ENCODE results near the gene NES. TPM values are rescaled to one million over a fixed set of nuclear protein-coding genes. Genes with fewer than 3 reads are reported as not detected.

The NES gene
- total and polyA plus RNA-seq, 2 of the 8 experiments (the other 6 are each of a cell fraction or from before 2014, with no cell fraction given) = 13.3 to 135 TPM

GRCh38 chr1:156622581-156623297 lies 54.5 kb downstream of the NES start:
- Histone ChIP-seq H2AK5ac (ENCODE audit: low read depth, low read length) (no peak overlapping the region), H4K91ac (replicated peaks; ENCODE audit: insufficient read length, low read length) (peak overlapping the region; percentile 6), H3K4me3 (ENCODE audit: extremely low read depth in 1 of 4, insufficient read depth in 2 of 4, low read depth in 3 of 4, low read length in 4 of 4) (no peak overlapping the region), H3K4me2 (ENCODE audit: insufficient read depth in 1 of 2, low read depth in 2 of 2, low read length in 2 of 2) (no peak overlapping the region; a peak in 1 of 4 replicates), H2BK5ac (ENCODE audit: low read depth, low read length) (no peak overlapping the region), H2BK15ac (ENCODE audit: low read length) (peak overlapping the region; percentile 31; the same call in 1 of the 2 replicates), H3K4me1 (replicated peaks in 1 of 4; ENCODE audit: control insufficient read depth in 3 of 4, insufficient read depth in 4 of 4, low read length in 3 of 4) (peaks cover 0 to 9% (median 2%) of the 10 kb centered on the region in 4 experiments; a peak in 5 of 7 replicates), H2BK20ac (ENCODE audit: low read length) (no peak overlapping the region), H2AFZ (ENCODE audit: low read length) (no peak overlapping the region), H4K20me1 (replicated peaks in 1 of 2; ENCODE audit: control insufficient read depth in 1 of 2, insufficient read depth in 2 of 2, low read length in 2 of 2) (peaks cover 0 to 1% of the 10 kb centered on the region in 2 experiments), H2BK12ac (ENCODE audit: low read depth, low read length) (no peak overlapping the region), H3K36me3 (ENCODE audit: control insufficient read depth in 2 of 4, insufficient read depth in 4 of 4, low read length in 3 of 4) (no peaks in the 10 kb centered on the region; a peak in 1 of 8 replicates), H3K27ac (ENCODE audit: low read depth, low read length) (no peak overlapping the region), H3K18ac (ENCODE audit: extremely low read depth, low read length) (no peak overlapping the region), H4K5ac (ENCODE audit: insufficient read length, low read depth, low read length) (no peak overlapping the region), H4K8ac (ENCODE audit: extremely low read depth, insufficient read depth, low read length) (no peak overlapping the region), H3K27me3 (replicated peaks in 1 of 4; ENCODE audit: control insufficient read depth in 3 of 4, extremely low read depth in 1 of 4, insufficient read depth in 3 of 4, low read length in 3 of 4) (peaks cover 31 to 60% (median 45%) of the 10 kb centered on the region in 4 experiments), H3K79me2 (ENCODE audit: control insufficient read depth in 1 of 2, insufficient read depth in 2 of 2, low read length in 2 of 2) (no peaks in the 10 kb centered on the region), H3K79me1 (ENCODE audit: low read depth, low read length) (no peaks in the 10 kb centered on the region), H3K56ac (replicated peaks; ENCODE audit: insufficient read length, low read depth, low read length) (no peak overlapping the region), H3K9me3 (ENCODE audit: insufficient read depth in 2 of 2, low read depth in 1 of 2, low read length in 1 of 2) (no peaks in the 10 kb centered on the region), H3K23ac (ENCODE audit: insufficient read length) (no peak overlapping the region), H3K14ac (ENCODE audit: insufficient read length) (no peak overlapping the region), H3K9ac (replicated peaks in 1 of 4; ENCODE audit: extremely low read depth in 1 of 4, low read depth in 3 of 4, low read length in 3 of 4) (no peak overlapping the region), H3K4ac (replicated peaks; ENCODE audit: insufficient read length, low read depth, low read length) (no peak overlapping the region), H3K23me2 (ENCODE audit: low read depth, low read length) (peaks cover 20% of the 10 kb centered on the region; the same call in 1 of the 2 replicates), H2BK120ac (replicated peaks; ENCODE audit: low read depth, low read length) (no peak overlapping the region)
- POLR2A ChIA-PET (ENCODE audit: partially characterized antibody) = interaction anchor here (1.4 to 5.8 kb wide), 3 partner anchors 11 to 53 kb away, joined by 3 to 46 read pairs (median 9); partner anchors contain the start of genes BCAN and NES
- CTCF ChIA-PET (ENCODE audit: partially characterized antibody) = interaction anchor here (0.6 to 43.0 kb wide), 14 partner anchors 7 to 112 kb away, joined by 3 to 868 read pairs (median 22); partner anchors contain the start of genes BCAN, CRABP2 and NES
- no peak for DNase-seq (ENCODE audit: low read depth in 1 of 2, low spot score in 2 of 2)
- WGBS, 2 experiments (ENCODE audit: extremely low coverage in 1 of 2, insufficient coverage in 1 of 2, insufficient read length in 1 of 2, insufficient replicate concordance in 2 of 2, low coverage in 1 of 2, low lambda C conversion rate in 2 of 2, missing lambda C conversion rate in 1 of 2) = 92% methylated on average over 6 of the region's 6 CpGs; no CpG with 5 or more reads in 1 of the 2 experiments
- FAIRE-seq = no peak
- no peak for TF ChIP-seq E2F6 (IDR thresholded peaks at IDR 0.05)
